Cardiac muscle cell (in vitro differentiated cells and primary cell): ENCODE data around the gene MBLAC1. TPM values are rescaled to one million over a fixed set of nuclear protein-coding genes. Genes with fewer than 3 reads are reported as not detected.
A peak's percentile ranks its signal among the peaks of the same experiment; 100 is the strongest.

Source experiments
- DNase-seq, 2 donors: peaks; one replicate each; pipeline versions ENCODE4 v3.0.0 to v3.0.0-alpha.2; 2010 to 2017; ENCODE audit warnings: low read depth in 1 of 2, low spot score in 1 of 2
- H3K27ac ChIP-seq: fragments of 200-600 bp; sonication (generic); 2 replicates; pipeline ENCODE4 v1.5.1; 2016
- H3K27me3 ChIP-seq: fragments of 200-600 bp; sonication (generic); 2 replicates; pipeline ENCODE4 v1.6.0; 2016; ENCODE audit warnings: control low read depth
- H3K36me3 ChIP-seq: fragments of 200-600 bp; sonication (generic); 2 replicates; pipeline ENCODE4 v1.5.1; 2016; ENCODE audit warnings: control low read depth
- H3K4me1 ChIP-seq: fragments of 200-600 bp; sonication (generic); 2 replicates; pipeline ENCODE4 v1.8.1; 2017; ENCODE audit warnings: low read depth, mild to moderate bottlenecking, mixed run types
- H3K4me3 ChIP-seq: fragments of 200-600 bp; sonication (generic); 2 replicates; pipeline ENCODE4 v1.5.1; 2016; ENCODE audit warnings: mild to moderate bottlenecking
- H3K9me3 ChIP-seq: fragments of 200-600 bp; sonication (generic); 2 replicates; pipeline ENCODE4 v1.5.1; 2017; ENCODE audit warnings: low read depth, mild to moderate bottlenecking, control low read depth
- polyA plus RNA-seq: library from polyadenylated mRNA; unstranded; fragments of >200 nt; fragmentation: Nextera tagmentation; extraction: Ambion mirVana; gene quantifications from 2 replicates; pipeline ENCODE4 v1.2.1, GENCODE V29; 2016
- total RNA-seq: library from RNA; depleted of rRNA; stranded (reverse); fragments of >200 nt; gene quantifications from 2 replicates; pipeline ENCODE4 v1.2.3, GENCODE V29; 2016
- TF ChIP-seq, protein P1 (sequence below): IDR thresholded peaks from 2 replicates; pipeline ENCODE4 v1.5.1; 2012; ENCODE audit warnings: low read depth, mild to moderate bottlenecking, low read length

Gene MBLAC1
- total and polyA plus RNA-seq, 2 experiments from 2014 or later: 3.7 to 5.1 TPM

DNA sequence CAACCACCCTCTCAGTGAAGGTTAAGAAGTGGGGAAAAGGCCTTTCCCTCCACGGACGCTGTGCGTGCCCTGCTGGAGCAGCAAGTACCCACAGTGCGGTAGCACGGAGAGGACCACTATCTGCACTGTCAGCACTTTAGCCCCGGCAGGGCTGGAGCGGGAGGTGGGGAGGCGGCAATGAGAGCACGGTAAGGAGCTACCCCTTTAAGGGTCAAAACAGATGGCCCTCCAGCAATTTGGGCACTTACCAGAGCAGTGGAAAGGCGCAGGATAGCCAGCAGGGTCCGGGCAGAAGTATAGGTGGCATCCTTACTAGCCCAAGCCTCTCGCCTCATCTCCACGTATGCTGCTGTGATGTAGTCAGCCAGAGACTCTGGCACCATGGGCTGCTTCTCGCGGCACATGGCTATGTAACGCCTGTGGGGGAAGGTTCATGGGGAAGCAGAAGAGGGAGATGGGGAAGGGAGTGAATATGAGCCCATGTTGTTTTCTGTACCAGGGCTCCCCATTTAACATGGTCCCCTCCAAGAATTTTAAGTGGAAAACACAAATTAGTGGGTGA is 32.8 kb upstream of the MBLAC1 start:
- no peak for DNase-seq
- Histone ChIP-seq H3K27ac (no peak overlapping the region), H3K36me3 (peaks cover 84% of the 10 kb centered on the region), H3K4me1 (peaks cover 2% of the 10 kb centered on the region), H3K27me3 (no peaks in the 10 kb centered on the region), H3K9me3 (no peaks in the 10 kb centered on the region), H3K4me3 (no peak overlapping the region)
- TF ChIP-seq, protein P1, sequence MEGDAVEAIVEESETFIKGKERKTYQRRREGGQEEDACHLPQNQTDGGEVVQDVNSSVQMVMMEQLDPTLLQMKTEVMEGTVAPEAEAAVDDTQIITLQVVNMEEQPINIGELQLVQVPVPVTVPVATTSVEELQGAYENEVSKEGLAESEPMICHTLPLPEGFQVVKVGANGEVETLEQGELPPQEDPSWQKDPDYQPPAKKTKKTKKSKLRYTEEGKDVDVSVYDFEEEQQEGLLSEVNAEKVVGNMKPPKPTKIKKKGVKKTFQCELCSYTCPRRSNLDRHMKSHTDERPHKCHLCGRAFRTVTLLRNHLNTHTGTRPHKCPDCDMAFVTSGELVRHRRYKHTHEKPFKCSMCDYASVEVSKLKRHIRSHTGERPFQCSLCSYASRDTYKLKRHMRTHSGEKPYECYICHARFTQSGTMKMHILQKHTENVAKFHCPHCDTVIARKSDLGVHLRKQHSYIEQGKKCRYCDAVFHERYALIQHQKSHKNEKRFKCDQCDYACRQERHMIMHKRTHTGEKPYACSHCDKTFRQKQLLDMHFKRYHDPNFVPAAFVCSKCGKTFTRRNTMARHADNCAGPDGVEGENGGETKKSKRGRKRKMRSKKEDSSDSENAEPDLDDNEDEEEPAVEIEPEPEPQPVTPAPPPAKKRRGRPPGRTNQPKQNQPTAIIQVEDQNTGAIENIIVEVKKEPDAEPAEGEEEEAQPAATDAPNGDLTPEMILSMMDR: no peak

GRCh38 chr7:100095289-100095688 is 31.5 kb upstream of the MBLAC1 start:
- H3K27ac ChIP-seq: no peak overlapping the region
- DNase-seq: no peak

GRCh38 chr7:100095704-100096103 is 31.1 kb upstream of the MBLAC1 start:
- Histone ChIP-seq H3K4me3 (no peak overlapping the region), H3K36me3 (peaks cover 81% of the 10 kb centered on the region), H3K27ac (no peak overlapping the region), H3K9me3 (no peaks in the 10 kb centered on the region), H3K27me3 (no peaks in the 10 kb centered on the region), H3K4me1 (no peaks in the 10 kb centered on the region)
- TF ChIP-seq, protein P1: no peak
- DNase-seq: no peak

More at GRCh38 chr7:100095289-100095688, 31.5 kb upstream of the MBLAC1 start:
- Histone ChIP-seq H3K4me1 (no peaks in the 10 kb centered on the region), H3K4me3 (no peak overlapping the region), H3K27me3 (no peaks in the 10 kb centered on the region), H3K9me3 (no peaks in the 10 kb centered on the region), H3K36me3 (peaks cover 85% of the 10 kb centered on the region)
- TF ChIP-seq, protein P1: no peak

DNA sequence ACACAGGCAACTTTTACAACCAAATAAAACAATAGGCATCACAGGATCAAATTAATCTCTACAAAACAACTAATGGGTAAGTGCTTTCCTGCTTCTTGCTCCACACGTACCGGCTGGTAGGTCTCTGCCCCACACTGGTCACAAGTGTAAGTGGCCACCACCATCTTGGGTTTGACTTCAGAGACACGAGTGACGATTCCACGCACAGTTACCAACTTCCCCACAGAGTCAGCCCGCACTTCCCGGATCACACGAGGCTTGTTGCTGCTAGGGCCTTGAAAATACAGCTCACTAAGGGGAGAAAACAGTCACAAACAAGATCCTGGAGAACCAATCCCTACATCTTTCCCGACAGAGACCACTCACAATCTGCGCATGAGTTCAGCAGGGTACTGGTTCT is 27.9 kb upstream of the MBLAC1 start:
- no peaks in the 10 kb centered on the region for H3K27me3 ChIP-seq
- no peaks in the 10 kb centered on the region for H3K4me1 ChIP-seq
- H3K4me3 ChIP-seq: no peak overlapping the region
- no peak overlapping the region for H3K27ac ChIP-seq
- TF ChIP-seq, protein P1: no peak
- peaks cover 51% of the 10 kb centered on the region for H3K36me3 ChIP-seq
- H3K9me3 ChIP-seq: no peaks in the 10 kb centered on the region
- no peak for DNase-seq

DNA sequence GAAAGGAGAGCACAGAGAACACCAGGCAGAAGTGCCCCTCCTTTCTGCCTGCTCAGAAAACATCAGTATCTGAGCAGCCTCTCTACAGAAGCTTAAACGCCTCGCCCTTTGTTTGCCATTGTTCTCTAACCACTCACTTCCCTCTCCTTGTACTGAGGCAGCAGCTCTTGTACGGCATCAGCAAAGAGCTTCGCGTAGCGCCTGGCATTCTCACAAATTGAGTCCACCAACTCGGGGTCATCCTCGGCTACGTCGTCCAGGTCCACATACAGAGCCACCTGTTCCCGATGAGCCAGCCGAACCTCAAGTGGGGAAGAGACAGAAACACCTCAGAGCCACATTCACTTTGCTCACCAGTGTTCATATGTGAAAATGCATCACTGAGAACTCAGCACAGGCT is 27.3 kb upstream of the MBLAC1 start:
- DNase-seq: no peak
- Histone ChIP-seq H3K27me3 (no peaks in the 10 kb centered on the region), H3K4me3 (peak overlapping the region; percentile 86), H3K27ac (no peak overlapping the region), H3K36me3 (peaks cover 46% of the 10 kb centered on the region), H3K9me3 (no peaks in the 10 kb centered on the region), H3K4me1 (no peaks in the 10 kb centered on the region)
- TF ChIP-seq, protein P1: no peak
